Breast epithelium (tissue), 3 donors: ENCODE data around the gene ANKS1B.

ENCODE experiments used
- POLR2A ChIP-seq: fragments of 450-650 bp; IDR thresholded peaks from one replicate; pipeline ENCODE4 v1.6.1; 2016; ENCODE audit warnings: antibody characterized with exemption, mild to moderate bottlenecking, moderate library complexity
- TF ChIP-seq, protein P1 (sequence below), 3 donors: fragments of 450-650 bp; IDR thresholded peaks; one replicate each; pipeline ENCODE4 v1.5.1; 2016 to 2017; ENCODE audit warnings: antibody characterized with exemption in 3 of 3, mild to moderate bottlenecking in 3 of 3, moderate library complexity in 3 of 3

DNA sequence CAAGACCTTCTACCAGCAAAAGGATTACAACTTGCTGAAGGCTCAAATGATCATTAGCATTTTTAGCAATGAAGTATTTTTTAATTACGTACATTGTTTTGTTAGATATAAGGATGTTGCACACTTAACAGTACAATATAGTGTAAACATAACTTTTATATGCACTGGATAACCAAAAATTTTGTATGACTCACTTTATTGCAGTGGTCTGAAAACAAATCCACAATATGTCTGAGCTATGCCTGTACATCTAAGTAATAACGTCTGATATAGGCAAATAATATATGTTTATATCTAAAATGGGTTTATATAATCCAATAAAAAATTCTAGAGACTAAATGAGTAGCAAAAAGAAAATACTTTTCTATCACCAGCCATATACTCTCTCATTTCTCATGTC lies 10.6 kb downstream of the ANKS1B start:
- no peak for TF ChIP-seq POLR2A
- TF ChIP-seq, protein P1, sequence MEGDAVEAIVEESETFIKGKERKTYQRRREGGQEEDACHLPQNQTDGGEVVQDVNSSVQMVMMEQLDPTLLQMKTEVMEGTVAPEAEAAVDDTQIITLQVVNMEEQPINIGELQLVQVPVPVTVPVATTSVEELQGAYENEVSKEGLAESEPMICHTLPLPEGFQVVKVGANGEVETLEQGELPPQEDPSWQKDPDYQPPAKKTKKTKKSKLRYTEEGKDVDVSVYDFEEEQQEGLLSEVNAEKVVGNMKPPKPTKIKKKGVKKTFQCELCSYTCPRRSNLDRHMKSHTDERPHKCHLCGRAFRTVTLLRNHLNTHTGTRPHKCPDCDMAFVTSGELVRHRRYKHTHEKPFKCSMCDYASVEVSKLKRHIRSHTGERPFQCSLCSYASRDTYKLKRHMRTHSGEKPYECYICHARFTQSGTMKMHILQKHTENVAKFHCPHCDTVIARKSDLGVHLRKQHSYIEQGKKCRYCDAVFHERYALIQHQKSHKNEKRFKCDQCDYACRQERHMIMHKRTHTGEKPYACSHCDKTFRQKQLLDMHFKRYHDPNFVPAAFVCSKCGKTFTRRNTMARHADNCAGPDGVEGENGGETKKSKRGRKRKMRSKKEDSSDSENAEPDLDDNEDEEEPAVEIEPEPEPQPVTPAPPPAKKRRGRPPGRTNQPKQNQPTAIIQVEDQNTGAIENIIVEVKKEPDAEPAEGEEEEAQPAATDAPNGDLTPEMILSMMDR (IDR thresholded peaks at IDR 0.05) = no peak
